Activated CD8-positive, alpha-beta memory T cell treated with anti-CD3 and anti-CD28 coated beads for 36 hours (primary cell): ENCODE results near the gene DGAT2. TPM values are rescaled to one million over a fixed set of nuclear protein-coding genes. Genes with fewer than 3 reads are reported as not detected.
"Not testable (repeated sequence)": the region's sequence is repeated elsewhere in the genome, so short reads cannot be mapped to it uniquely, and the experiment has no call there.

Source experiments
- CTCF ChIA-PET: fragments of 350-600 bp; sonication (Branson Sonifier 250); formaldehyde crosslinking; loops from one replicate; lab custom pipeline; 2021; ENCODE audit warnings: antibody characterized with exemption; lab: Charles Lee
- POLR2A ChIA-PET: fragments of 350-600 bp; sonication (Branson Sonifier 250); formaldehyde crosslinking; loops from one replicate; lab custom pipeline; 2021; ENCODE audit warnings: antibody characterized with exemption; lab: Charles Lee
- total RNA-seq, 2 experiments: library from RNA; stranded (reverse); gene quantifications; one replicate each; pipeline ENCODE4 v1.2.3, GENCODE V29; 2021

The DGAT2 gene
- total RNA-seq, 2 experiments from 2014 or later = 4.3 to 4.9 TPM

DNA sequence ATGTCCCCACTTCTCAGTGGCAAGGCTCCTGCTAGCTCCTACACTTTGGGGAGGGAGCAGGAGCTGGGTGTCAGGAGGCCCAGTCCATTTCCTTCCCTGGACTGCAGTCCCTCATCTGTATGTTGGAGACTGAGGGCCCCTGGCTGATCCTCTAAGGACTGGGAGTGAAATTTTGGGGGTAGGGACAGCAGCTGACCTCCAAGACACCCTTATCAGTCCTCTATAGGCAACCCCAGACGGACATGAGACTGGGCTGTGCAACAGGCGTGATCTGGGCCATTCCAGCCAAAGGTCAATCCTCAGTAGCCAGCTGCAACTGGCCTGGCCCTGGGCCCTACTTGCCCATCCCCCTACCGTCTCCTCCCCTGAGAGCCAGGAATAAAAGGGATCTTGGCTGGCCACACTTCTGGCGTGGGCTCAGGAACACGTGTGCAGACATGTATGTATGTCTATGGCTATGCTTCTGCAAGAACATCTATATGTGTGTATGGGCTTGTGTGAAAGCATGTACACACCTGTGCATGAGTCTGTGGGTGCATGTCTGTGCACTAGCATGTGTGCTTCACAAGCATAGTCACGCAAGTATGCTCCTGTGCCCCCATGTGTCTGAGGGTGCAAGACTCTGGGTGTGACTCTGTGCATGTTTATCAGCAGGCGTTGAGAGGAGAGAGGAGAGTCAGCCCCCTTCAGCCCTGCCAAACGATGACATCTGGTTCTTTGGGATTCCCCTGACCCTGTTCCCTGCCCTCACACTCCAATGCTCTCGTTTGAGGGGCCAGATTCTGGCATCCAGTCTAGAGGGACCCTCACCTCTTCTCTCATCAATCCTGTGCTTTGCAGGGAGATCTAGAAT is 24.6 kb upstream of the DGAT2 start:
- POLR2A ChIA-PET = no interaction called here
- CTCF ChIA-PET = no interaction called here

DNA sequence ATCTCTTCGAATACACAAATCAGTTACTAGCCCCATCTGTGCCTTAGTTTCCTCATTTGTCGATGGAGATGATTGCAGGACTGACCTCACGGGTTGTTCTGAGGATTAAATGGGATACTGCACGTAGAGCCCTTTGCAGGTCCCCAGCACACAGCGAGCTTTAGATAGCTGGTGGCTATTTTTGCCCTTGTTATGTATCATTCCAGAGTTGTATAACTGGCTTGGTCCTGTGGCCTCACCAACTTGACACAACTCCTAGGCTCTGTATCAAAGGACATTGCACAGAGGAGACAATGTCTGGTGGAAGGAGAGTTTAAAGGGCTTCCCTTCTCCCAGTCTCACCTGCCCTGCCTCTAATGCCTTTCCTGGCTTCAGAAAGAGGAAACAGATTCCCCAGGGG is 22.8 kb upstream of the DGAT2 start:
- CTCF ChIA-PET = no interaction called here
- POLR2A ChIA-PET = no interaction called here

GRCh38 chr11:75748729-75749273 is 19.8 kb upstream of the DGAT2 start:
- POLR2A ChIA-PET, CTCF ChIA-PET: not testable (repeated sequence)

DNA sequence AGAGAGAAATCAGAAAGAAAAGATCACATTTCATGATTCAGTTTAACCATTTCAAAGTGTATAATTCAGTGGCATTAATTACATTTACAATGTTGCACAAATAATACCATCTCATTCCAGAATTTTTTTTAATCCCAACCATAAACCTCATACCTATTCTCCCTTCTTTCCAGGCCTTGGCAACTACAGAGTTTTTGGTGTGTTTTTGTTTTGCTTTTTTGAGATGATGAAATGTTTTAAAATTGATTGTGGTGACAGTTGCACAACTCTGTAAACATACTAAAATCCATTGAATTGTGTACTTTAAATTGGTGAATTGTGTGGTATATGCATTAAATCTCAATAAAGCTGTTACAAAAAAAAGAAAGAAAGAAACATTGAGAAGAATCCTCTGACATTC is 13.6 kb upstream of the DGAT2 start:
- POLR2A ChIA-PET = interaction anchor here (0.7 kb wide), 1 partner anchor 156 kb away, joined by 5 read pairs; no protein-coding TSS in a partner anchor
- CTCF ChIA-PET = not testable (repeated sequence)

DNA sequence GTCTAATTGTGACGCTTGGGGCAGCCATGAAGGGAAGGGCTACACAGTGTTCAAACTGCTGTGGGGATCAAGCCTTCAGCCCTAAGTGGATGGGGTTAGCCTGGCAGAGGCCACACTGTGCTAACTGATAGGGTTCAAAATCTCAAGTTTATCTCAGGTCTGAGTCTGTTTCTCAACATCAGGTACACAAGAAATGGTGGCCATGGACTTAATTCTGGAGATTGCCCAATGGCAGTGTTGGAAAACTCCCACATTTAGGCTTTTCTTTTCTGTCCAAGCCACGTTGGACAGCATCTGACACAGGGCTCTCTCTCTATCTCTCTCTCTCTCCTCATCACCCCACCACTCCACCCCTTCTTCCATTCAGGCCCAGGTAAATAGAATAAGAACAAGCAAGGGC is 10.9 kb upstream of the DGAT2 start:
- POLR2A ChIA-PET = no interaction called here
- CTCF ChIA-PET = no interaction called here

DNA sequence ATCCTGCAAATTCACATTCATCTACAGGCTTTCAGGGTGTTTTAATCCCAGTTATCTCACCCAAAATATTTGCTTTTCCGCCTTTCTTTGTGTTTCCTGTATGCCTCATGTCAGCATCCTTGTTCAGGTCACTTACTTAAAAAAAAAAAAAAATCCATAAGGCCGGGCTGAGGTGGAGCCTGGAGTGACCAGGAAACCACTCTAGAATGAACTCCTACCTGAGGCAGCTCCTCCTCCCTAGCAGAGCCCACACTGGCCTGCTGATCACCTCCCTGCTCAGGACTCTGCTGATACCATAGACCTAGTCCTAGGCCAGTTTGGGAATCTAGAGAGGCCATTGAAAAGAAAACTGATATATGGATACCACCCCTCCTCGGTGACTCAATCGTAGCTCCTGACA is 8.7 kb upstream of the DGAT2 start:
- ChIA-PET POLR2A (no interaction called here), CTCF (interaction anchor here (1.4 to 1.5 kb wide), 2 partner anchors 54 to 448 kb away, joined by 3 to 5 read pairs; no protein-coding TSS in a partner anchor)

GRCh38 chr11:75760243-75760642 is 8.3 kb upstream of the DGAT2 start:
- POLR2A ChIA-PET = no interaction called here
- CTCF ChIA-PET = interaction anchor here (1.4 to 1.5 kb wide), 2 partner anchors 54 to 448 kb away, joined by 3 to 5 read pairs; no protein-coding TSS in a partner anchor

DNA sequence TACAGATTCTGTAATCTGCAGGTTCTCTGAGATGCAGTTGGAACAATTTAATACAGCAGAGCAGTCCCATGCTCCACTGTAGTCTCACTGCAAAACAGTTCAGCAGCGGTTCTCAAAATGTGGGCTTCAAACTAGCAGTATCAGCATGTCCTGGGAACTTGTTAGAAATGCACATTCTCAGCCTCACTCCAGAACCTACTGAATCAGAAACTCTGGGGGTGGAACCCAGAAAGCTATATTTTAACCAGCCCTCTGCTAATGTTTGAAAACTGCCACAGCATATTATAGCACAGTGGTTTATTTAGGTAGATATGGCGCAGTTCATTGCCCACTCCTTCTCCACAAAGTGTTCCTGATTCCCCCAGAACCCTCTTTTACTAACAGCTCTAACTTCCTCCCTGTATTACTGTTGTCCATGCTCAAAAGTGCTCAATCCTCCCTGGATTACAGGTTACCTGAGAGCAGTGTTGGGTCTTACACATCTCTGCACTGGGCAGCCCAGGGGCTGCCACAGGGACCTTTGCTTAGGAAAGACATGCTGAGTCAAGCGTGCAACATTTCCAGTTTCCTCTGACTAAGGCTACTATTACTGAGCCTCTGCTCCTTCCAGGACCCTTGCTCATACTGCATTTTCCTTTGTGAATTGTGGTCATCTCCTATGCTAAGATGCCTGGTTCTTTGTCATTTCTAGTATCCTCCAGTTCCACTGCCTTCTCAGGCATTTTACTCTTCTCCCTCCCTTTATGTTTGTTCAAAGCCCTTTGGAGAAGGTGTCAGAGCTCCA is 7.7 kb upstream of the DGAT2 start:
- POLR2A ChIA-PET = no interaction called here
- CTCF ChIA-PET = interaction anchor here (1.4 to 1.5 kb wide), 2 partner anchors 55 to 447 kb away, joined by 3 to 5 read pairs; no protein-coding TSS in a partner anchor

GRCh38 chr11:75762158-75762557 is 6.4 kb upstream of the DGAT2 start:
- ChIA-PET POLR2A (no interaction called here), CTCF (no interaction called here)

- CTCF ChIA-PET = no interaction called here
- POLR2A ChIA-PET = no interaction called here
Measured at GRCh38 chr11:75762885-75763284, 5.7 kb upstream of the DGAT2 start.

DNA sequence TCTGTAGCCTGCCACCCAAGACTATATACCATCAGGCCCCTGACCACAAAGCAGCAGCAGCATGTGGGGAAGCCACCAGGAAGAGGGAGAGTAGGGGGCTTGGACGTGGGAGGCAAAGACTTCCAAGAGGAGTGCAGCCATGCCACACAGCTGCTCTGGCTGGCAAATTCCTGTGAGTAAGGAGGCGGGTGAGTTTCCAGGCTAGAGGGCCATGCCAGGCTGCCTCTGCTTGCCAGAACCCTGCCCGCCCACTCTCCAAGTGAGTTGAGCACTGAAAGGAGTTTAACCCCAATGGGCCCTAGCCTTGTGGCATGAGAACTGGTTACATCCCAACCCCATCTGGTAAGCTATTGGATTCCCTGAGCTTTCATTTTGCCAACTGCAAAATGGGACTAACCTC is 4.7 kb upstream of the DGAT2 start:
- ChIA-PET CTCF (no interaction called here), POLR2A (no interaction called here)

DNA sequence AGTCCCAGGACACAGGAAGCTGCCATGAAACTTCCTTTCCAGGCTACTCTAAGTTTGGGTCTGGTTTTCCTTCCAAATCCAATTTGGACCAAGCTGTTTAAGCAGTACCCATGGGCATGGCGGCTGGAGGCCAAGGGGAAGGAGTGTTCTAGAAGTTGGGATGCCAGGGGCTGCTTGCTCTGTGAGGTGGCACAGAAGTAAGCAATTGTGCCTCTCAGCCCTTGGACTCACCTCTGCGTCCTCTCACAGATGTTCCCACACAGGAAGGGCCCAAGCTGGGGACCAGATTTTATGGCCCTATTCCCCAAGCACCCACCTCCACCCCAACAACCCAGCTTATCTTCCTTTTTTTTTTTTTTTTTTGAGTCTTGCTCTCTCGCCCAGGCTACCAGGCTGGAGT is 3.5 kb upstream of the DGAT2 start:
- CTCF ChIA-PET = interaction anchor here (0.7 kb wide), 1 partner anchor 384 kb away, joined by 3 read pairs; no protein-coding TSS in a partner anchor
- POLR2A ChIA-PET = no interaction called here

DNA sequence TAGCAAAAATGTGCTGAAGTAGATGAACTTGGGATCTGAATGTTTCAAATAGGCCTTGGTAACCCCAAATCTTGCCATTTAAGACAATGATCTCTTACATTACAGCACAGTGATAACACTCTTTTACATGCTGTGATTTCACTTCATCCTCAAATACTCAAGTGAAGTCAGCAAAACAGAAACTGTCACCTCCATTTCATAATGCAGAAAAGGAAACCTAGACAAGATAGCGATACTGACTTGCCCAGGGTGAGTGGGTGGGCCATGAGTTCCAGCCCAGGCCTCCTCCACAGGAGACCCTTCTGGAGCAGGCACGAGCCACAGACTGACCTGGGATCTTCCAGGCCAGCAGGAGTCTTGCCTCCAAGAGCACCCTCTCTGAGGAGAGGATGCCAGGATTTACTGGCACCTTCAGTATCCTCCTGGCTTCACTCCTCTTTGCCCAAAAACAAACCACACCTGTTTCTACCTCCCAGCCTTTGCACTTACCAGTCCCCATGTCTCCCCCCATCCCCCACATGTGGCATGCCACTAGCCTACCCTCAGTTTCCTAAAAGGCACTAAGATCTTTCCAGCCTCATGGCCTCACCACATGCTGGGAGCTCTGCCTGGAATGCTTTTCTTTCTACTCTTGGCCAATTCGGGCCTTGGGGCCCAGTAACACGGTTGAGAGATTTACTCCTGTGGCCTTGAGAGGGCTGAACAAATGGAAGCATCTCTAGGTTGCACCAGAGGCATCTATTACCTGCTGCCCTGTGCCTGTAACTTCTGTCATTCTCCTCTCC is 1.9 kb upstream of the DGAT2 start:
- ChIA-PET POLR2A (no interaction called here), CTCF (no interaction called here)

- CTCF ChIA-PET = no interaction called here
- POLR2A ChIA-PET = no interaction called here
Measured at GRCh38 chr11:75767228-75767572, 1.4 kb upstream of the DGAT2 start.

DNA sequence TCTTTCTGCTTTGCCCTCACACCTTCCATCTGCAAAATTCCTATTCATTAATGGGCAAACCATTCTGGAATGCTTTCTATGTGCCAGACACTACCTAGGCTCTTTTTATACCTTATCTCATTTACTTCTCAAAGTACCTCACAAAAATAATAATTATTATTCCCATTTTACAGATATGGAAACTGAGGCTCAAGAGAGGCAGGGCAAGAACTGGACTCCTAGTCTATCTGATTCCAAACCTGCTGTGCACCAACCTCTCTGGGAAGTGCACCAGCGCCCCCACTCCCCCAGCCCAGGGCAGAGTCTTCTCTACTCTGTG is 826 bp upstream of the DGAT2 start:
- CTCF ChIA-PET = no interaction called here
- POLR2A ChIA-PET = no interaction called here

GRCh38 chr11:75768909-75769771 is 562 bp downstream of the DGAT2 start:
- ChIA-PET CTCF (interaction anchor here (0.5 kb wide), 1 partner anchor 383 kb away, joined by 3 read pairs; no protein-coding TSS in a partner anchor), POLR2A (interaction anchor here (0.6 kb wide), 1 partner anchor 90 kb away, joined by 3 read pairs; no protein-coding TSS in a partner anchor)

- CTCF ChIA-PET = interaction anchor here (1.1 kb wide), 1 partner anchor 47 kb away, joined by 4 read pairs; no protein-coding TSS in a partner anchor
Measured at GRCh38 chr11:75770102-75770501, 1.5 kb downstream of the DGAT2 start.

GRCh38 chr11:75771646-75772410 is 3.2 kb downstream of the DGAT2 start:
- POLR2A ChIA-PET = no interaction called here
- CTCF ChIA-PET = no interaction called here

More at GRCh38 chr11:75770102-75770501, 1.5 kb downstream of the DGAT2 start:
- POLR2A ChIA-PET = interaction anchor here (0.6 kb wide), 1 partner anchor 91 kb away, joined by 3 read pairs; no protein-coding TSS in a partner anchor
